GM18867 (cell line): ENCODE data around the gene KISS1.

ENCODE experiments used
- ATAC-seq: cut with Tn5 transposase; IDR thresholded peaks from one replicate; pipeline ENCODE4 v1.9.1; 2021; ENCODE audit warnings: mild to moderate bottlenecking, moderate library complexity; ENCODE audit not compliant: unreplicated experiment

KISS1 gene

DNA sequence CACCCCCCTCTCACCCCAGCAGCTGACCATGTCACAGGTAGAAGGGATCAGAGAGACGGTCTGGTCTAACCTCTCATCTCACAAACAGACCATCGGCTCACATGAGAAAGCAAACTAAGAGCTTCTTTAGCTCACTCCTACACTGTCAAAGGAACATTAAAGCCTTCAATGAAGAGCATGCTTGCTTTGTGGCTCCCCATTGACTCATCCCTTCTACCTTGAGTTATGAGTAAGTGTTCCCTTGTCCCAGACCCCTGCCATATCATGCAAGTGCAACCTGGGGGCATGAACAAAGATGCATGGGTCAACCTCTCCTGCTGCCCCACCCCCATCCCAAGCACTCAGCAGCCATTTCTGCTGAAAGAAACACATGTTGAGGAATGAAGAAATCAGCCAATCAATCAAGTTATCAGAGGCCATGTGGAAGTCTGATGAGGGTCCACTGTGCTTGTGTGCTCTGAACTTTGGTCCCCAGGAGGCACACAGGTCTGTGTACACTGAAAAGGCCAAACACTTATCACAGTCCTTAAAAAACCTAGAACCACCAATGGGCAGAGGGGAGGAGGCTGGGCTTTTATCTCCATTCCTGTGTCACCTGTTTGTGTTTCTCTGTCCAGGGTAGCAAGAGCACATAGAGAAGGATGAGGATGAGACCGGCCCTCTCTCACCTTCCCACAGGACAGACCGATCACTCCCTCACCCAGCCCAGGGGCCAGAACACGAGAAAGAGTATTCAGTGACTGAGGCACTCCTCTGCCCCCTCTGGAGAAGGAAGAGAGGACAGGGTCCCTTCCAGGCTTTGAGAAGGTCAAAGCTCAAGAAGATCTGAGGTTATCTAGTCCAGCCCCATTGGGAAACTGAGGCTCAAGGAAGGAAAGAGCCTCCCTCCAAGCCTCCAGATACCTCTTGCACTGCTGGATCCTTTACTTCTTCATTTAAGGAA is 54.0 kb downstream of the KISS1 start:
- no peak for ATAC-seq

DNA sequence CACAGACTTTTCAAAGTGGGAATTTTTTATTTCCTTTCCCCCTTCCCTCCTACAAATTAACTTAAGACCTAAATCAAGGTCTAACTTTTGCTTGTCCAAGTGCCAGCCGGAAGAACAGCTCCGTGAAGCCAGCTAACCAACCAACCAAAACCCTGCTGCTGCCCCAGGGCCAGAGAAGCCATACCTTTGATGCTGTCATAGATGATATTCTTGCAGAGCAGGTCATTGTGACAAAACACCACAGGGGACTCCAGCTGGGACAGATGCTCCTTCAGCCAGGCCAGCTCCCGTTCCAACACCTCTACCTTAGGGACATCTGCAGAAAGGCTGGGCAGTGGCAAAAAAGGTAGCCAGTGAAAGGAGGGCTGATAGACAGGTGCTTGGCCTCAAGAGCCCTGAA is 55.2 kb downstream of the KISS1 start:
- ATAC-seq = no peak
